BE2C (cell line): Measurements from ENCODE around the gene KIFC1.
A peak's percentile ranks its signal among the peaks of the same experiment; 100 is the strongest.

Source experiments
- DNase-seq: peaks from one replicate; pipeline ENCODE4 v3.0.0-alpha.2; 2020
- H3K27me3 ChIP-seq: fragments of 250-450 bp; sonication (Bioruptor Pico); 2 replicates; pipeline ENCODE4 v1.5.1; 2020; ENCODE audit warnings: mild to moderate bottlenecking
- H3K36me3 ChIP-seq: fragments of 250-450 bp; sonication (Bioruptor Pico); 2 replicates; pipeline ENCODE4 v1.5.1; 2020; ENCODE audit warnings: mild to moderate bottlenecking
- H3K4me1 ChIP-seq: fragments of 250-450 bp; sonication (Bioruptor Pico); 2 replicates; pipeline ENCODE4 v1.5.1; 2020
- H3K4me3 ChIP-seq: 2 replicates; pipeline ENCODE4 v1.5.1; 2011; ENCODE audit warnings: low read depth, low read length
- H3K9me3 ChIP-seq: fragments of 250-450 bp; sonication (Bioruptor Pico); 2 replicates; pipeline ENCODE4 v1.5.1; 2020
- TF ChIP-seq, protein P1 (sequence below): IDR thresholded peaks from 2 replicates; pipeline ENCODE4 v1.5.1; 2012; ENCODE audit warnings: mild to moderate bottlenecking, low read depth, low read length

The KIFC1 gene

DNA sequence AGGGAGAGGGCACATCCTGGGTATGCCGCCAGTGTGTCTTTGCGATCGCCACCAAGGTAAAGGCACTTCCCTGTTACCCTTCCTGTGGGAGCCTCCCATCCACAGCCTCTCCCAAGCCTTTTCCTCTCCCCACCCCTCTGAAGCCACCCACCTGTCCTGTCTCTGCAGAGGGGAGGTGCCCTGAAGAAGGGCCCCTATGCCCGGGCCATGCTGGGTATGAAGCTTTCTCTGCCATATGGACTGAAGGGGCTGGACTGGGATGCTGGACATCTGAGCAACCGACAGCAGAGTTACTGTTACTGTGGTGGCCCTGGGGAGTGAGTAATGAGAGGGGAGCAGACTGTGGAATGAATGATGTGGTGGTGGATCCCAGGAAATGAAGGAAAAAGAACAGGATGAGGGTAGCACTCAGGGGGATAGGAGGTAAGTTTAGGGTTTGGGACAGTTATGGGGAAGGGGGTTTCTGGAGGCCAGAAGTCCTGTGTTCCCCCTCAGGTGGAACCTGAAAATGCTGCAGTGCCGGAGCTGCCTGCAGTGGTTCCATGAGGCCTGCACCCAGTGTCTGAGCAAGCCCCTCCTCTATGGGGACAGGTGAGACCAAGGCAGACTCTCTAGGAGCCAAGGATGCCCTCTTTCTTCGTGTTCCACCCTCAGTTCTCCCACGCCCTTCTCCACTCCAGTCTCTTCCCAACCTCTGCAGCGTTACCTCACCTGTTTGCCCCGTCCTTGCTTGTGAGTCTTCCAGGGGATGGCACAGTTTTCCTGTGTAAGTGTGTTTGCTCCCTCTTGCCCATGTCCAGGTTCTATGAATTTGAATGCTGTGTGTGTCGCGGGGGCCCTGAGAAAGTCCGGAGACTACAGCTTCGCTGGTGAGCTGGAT lies 21.9 kb downstream of the KIFC1 start:
- DNase-seq, result no peak
- peaks cover 5% of the 10 kb centered on the region for H3K4me1 ChIP-seq
- no peaks in the 10 kb centered on the region for H3K27me3 ChIP-seq
- TF ChIP-seq, protein P1, sequence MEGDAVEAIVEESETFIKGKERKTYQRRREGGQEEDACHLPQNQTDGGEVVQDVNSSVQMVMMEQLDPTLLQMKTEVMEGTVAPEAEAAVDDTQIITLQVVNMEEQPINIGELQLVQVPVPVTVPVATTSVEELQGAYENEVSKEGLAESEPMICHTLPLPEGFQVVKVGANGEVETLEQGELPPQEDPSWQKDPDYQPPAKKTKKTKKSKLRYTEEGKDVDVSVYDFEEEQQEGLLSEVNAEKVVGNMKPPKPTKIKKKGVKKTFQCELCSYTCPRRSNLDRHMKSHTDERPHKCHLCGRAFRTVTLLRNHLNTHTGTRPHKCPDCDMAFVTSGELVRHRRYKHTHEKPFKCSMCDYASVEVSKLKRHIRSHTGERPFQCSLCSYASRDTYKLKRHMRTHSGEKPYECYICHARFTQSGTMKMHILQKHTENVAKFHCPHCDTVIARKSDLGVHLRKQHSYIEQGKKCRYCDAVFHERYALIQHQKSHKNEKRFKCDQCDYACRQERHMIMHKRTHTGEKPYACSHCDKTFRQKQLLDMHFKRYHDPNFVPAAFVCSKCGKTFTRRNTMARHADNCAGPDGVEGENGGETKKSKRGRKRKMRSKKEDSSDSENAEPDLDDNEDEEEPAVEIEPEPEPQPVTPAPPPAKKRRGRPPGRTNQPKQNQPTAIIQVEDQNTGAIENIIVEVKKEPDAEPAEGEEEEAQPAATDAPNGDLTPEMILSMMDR, result no peak
- no peak overlapping the region for H3K4me3 ChIP-seq
- no peaks in the 10 kb centered on the region for H3K9me3 ChIP-seq
- H3K36me3 ChIP-seq, result peaks cover 34% of the 10 kb centered on the region

DNA sequence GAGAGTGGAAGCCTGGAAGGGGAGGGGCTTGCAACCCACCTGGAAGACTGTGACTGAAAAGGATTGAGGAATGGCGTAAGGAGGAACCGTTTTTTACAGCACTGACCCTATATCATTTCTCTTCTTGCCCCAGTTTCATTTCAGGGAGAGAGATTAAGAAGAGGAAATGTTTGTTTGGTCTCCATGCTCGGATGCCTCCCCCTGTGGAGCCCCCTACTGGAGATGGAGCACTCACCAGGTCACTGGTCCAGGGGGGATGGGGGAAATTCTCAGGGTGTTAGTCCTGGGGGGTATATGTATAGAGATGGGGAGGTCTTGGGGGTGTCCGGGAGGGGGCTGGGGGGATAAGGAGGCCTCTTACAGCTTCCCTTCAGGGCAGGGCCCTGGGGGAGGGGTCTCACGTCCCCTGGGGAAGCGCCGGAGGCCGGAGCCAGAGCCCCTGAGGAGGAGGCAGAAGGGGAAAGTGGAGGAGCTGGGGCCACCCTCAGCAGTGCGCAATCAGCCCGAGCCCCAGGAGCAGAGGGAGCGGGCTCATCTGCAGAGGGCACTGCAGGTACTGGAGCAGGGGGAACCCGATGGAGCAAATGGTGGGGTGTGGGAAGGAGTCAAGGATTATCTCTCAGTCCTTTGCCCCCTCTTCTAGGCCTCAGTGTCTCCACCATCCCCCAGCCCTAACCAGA lies 23.1 kb downstream of the KIFC1 start:
- Histone ChIP-seq H3K27me3 (no peaks in the 10 kb centered on the region), H3K4me1 (peaks cover 9% of the 10 kb centered on the region), H3K4me3 (no peak overlapping the region), H3K9me3 (no peaks in the 10 kb centered on the region), H3K36me3 (peaks cover 34% of the 10 kb centered on the region)
- TF ChIP-seq, protein P1, result peak; percentile 61
- DNase-seq, result peak; percentile 48

DNA sequence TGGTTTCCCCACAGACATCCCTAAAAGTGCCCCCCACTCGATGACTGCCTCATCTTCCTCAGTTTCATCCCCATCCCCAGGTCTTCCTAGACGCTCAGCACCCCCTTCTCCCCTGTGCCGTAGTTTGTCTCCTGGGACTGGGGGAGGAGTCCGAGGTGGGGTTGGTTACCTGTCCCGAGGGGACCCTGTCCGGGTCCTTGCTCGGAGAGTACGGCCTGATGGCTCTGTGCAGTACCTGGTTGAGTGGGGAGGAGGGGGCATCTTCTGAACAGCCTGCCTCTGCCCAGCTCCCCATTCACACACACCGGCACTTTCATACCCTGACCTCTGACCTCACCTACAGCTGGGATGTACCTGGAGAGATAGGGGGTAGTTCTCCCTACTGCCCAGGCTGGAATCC lies 24.2 kb downstream of the KIFC1 start:
- Histone ChIP-seq H3K9me3 (no peaks in the 10 kb centered on the region), H3K36me3 (peaks cover 34% of the 10 kb centered on the region), H3K4me1 (peaks cover 9% of the 10 kb centered on the region), H3K27me3 (no peaks in the 10 kb centered on the region), H3K4me3 (no peak overlapping the region)
- no peak for DNase-seq
- TF ChIP-seq, protein P1, result no peak

DNA sequence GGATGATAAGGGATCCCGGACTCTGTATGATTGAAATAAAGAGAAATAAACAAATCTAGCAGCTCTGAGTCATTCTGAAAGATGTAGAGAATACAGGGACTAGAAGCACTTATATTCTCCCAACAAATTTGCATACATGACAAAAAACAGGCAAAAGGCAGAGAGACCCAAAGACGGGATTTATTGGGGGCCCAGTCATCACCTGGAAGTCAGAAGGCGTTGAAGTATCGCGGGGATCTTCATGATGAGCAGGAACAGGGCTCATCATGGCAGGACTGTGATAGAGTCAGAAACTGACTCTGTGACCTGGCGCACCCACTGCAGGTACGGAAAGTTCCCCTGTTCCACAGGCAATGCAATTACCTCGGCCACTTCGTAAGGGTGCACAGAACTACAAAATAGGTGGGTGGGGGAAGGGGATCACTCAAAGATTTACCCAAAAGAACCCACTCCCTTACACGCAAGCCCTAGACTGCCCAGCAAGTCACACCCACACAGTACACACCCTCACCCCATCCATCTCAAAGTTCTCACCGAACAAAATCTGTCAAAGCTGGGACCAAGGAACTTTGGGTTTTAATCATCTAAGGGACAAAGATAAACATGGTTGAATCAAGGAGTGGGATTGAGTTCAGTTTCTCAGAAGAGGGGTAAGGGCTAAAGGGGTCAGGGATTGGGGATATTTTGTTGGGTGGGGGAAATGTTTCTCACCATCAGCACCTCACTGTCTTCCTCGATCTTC lies 24.9 kb downstream of the KIFC1 start:
- Histone ChIP-seq H3K9me3 (no peaks in the 10 kb centered on the region), H3K4me3 (peak overlapping the region; percentile 74), H3K36me3 (peaks cover 34% of the 10 kb centered on the region), H3K4me1 (peaks cover 9% of the 10 kb centered on the region), H3K27me3 (no peaks in the 10 kb centered on the region)
- TF ChIP-seq, protein P1, result no peak
- DNase-seq, result no peak

DNA sequence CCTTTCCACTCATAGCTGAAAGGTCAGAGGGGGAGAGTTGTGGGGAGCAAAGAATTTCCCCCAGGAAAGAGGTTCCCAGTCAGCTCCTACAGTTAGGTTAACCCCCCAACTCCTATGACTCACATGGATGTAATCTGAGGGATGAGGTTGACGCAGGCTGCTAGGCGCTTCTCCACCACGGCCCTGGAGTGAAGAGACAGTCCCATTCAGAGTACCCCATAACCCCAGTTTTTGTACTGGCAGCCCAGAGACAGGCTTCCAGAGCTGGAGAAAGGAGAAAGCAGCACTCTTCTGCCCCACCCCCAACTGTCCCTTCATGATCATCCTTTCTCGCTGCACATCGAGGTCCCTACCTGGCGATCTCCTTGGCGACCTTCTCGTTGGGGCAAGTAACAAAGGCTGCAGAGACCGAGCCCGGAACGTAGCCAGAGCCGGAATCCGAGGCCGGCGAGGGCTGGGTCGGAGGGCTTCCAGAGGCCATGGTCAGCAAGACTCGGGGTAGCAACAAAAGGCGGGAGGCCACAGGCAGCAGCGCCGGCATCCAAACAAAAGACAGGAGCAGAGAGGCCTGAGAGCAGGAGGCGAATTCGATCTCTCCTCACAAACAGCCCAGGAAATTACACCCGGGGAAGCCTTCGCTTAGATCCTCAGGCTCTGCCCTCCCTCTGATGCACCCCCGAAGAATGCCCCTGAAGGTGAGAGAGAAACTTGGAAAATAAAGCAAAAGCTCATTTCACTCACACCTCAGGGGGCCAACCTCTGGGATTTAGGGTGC lies 25.7 kb downstream of the KIFC1 start:
- Histone ChIP-seq H3K27me3 (no peaks in the 10 kb centered on the region), H3K4me3 (peak overlapping the region; percentile 74), H3K4me1 (peaks cover 9% of the 10 kb centered on the region), H3K9me3 (no peaks in the 10 kb centered on the region), H3K36me3 (peaks cover 34% of the 10 kb centered on the region)
- DNase-seq, result no peak
- TF ChIP-seq, protein P1, result no peak
